Measurements from ENCODE around the gene DIPK2A. TPM values are rescaled to one million over a fixed set of nuclear protein-coding genes. Genes with fewer than 3 reads are reported as not detected.

Gene DIPK2A
- total and polyA plus RNA-seq, 2 of the 4 experiments (the other 2 are of a cell fraction), result 9.3 to 14.0 TPM

DNA sequence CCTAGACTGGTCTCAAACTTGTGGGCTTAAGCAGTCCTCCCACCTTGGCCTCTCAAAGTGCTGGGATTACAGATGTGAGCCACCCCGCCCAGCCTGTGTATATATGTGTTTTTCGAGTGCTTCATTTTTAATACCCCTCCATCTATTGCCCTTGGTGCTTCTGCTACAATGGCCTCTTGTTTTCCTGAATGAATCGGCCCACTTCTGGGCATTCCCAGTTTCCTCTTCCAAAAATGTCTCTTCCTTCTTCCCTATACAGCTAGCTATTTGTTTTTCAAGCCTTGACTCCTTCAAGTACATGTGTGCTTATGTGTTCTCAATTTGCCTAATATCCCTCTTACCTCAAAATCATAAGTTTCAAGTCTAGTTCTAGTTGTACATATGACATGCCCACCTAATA is 16.7 kb downstream of the DIPK2A start:
- Histone ChIP-seq H4K20me1 (ENCODE audit: insufficient read depth, low read length) (no peaks in the 10 kb centered on the region), H3K36me3 (ENCODE audit: control insufficient read depth, insufficient read depth, low read length) (peaks cover 3% of the 10 kb centered on the region; the same call in 1 of the 2 replicates), H3K56ac (ENCODE audit: extremely low read depth, insufficient read depth, low read length) (no peak overlapping the region), H2BK120ac (ENCODE audit: low read depth, low read length) (no peak overlapping the region), H3K4me3 (ENCODE audit: insufficient read depth, low read depth, low read length) (no peak overlapping the region), H3K9ac (ENCODE audit: low read depth, low read length) (no peak overlapping the region), H3K27ac (ENCODE audit: insufficient read depth, low read length) (no peak overlapping the region), H3K23ac (ENCODE audit: low read depth, low read length) (no peak overlapping the region), H3K18ac (ENCODE audit: low read depth, low read length) (no peak overlapping the region), H3K27me3 (ENCODE audit: control insufficient read depth, insufficient read depth, low read length) (no peaks in the 10 kb centered on the region), H3K4me2 (ENCODE audit: low read depth, low read length) (no peak overlapping the region), H4K91ac (ENCODE audit: insufficient read depth, low read depth, low read length) (no peak overlapping the region), H2BK5ac (ENCODE audit: low read depth, low read length, poor library complexity, severe bottlenecking) (no peak overlapping the region), H2AK5ac (ENCODE audit: low read depth, low read length) (no peak overlapping the region), H3K9me3 (ENCODE audit: control insufficient read depth, insufficient read depth, low read length) (no peaks in the 10 kb centered on the region), H3K9me1 (ENCODE audit: insufficient read depth, low read length) (peaks cover 3% of the 10 kb centered on the region; the same call in 1 of the 2 replicates), H3K4me1 (ENCODE audit: control insufficient read depth, insufficient read depth, low read length) (no peaks in the 10 kb centered on the region), H4K5ac (ENCODE audit: low read depth, low read length) (no peak overlapping the region), H2AFZ (replicated peaks; ENCODE audit: low read length, poor library complexity) (no peak overlapping the region), H3K14ac (replicated peaks; ENCODE audit: low read depth, low read length) (no peak overlapping the region), H2BK20ac (ENCODE audit: low read depth, low read length) (no peak overlapping the region), H2AK9ac (replicated peaks; ENCODE audit: low read depth, low read length, poor library complexity) (no peak overlapping the region), H2BK15ac (ENCODE audit: low read depth, low read length) (no peak overlapping the region), H3K79me1 (ENCODE audit: low read depth in 1 of 2, low read length in 2 of 2) (peaks cover 7 to 12% of the 10 kb centered on the region in 2 experiments), H3K4ac (ENCODE audit: low read depth, low read length) (no peak overlapping the region), H4K8ac (ENCODE audit: low read depth in 2 of 2, low read length in 2 of 2) (no peak overlapping the region)
- DNase-seq (no peak), ATAC-seq (ENCODE audit: low read depth) (no peak)
- in situ Hi-C loops (cut with MboI; ENCODE audit: low sequenced_read_pairs) (no loop called here), intact Hi-C loops (cut with micrococcal nuclease) (no loop called here), dilution Hi-C loops (cut with HindIII; ENCODE audit: low sequenced_read_pairs, unreplicated experiment) (no loop called here)
- ChIA-PET CTCF (no interaction called here), POLR2A (ENCODE audit: unreplicated experiment) (no interaction called here)
- no TSS peak for BruUV-seq (replicated peaks)
- no peak for TF ChIP-seq MAZ (IDR thresholded peaks at IDR 0.05; ENCODE audit: borderline replicate concordance, low read depth, low read length)
- no peak for TF ChIP-seq CHD1 (IDR thresholded peaks at IDR 0.05; ENCODE audit: low read depth, low read length)
- WGBS, 2 experiments (ENCODE audit: extremely low coverage in 2 of 2, insufficient read length in 1 of 2), result no CpG with 5 or more reads among the region's 3 CpGs

Data from IMR-90 (cell line).